Body of pancreas (tissue), 4 donors: ENCODE results near the gene CENPQ. TPM values are rescaled to one million over a fixed set of nuclear protein-coding genes. Genes with fewer than 3 reads are reported as not detected.
A peak's percentile ranks its signal among the peaks of the same experiment; 100 is the strongest.

Experiments
- ATAC-seq: fragments of 150-250 bp; one replicate; pipeline ENCODE4 v1.9.1; 2016
- DNase-seq, 4 donors: peaks; one replicate each; pipeline ENCODE4 v3.0.0-alpha.2; 2019
- H3K27ac ChIP-seq, 4 donors: fragments of 200-600 bp; sonication (generic); 1 replicate in 3 of 4; 2 replicates in 1 of 4; pipeline versions ENCODE4 v1.5.1 to v1.6.1; 2016 to 2019; ENCODE audit warnings: mild to moderate bottlenecking in 1 of 4, mixed read lengths in 1 of 4, moderate library complexity in 1 of 4
- H3K27me3 ChIP-seq, 2 donors: fragments of 200-600 bp; sonication (generic); one replicate each; pipeline ENCODE4 v1.6.0; 2016; ENCODE audit warnings: mild to moderate bottlenecking in 1 of 2
- H3K36me3 ChIP-seq, 2 donors: fragments of 200-600 bp; sonication (generic); replicated peaks in 1 of 2; 2 replicates each; pipeline ENCODE4 v1.5.1; 2016; ENCODE audit warnings: low read depth in 2 of 2; ENCODE audit not compliant: insufficient read depth in 1 of 2
- H3K4me1 ChIP-seq: fragments of 200-600 bp; sonication (generic); one replicate; pipeline ENCODE4 v1.6.0; 2016
- H3K4me3 ChIP-seq, 2 donors: fragments of 200-600 bp; sonication (generic); 1 replicate in 1 of 2; 2 replicates in 1 of 2; pipeline ENCODE4 v1.5.1; 2016 to 2019
- H3K9me3 ChIP-seq, 3 donors: fragments of 200-600 bp; sonication (generic); 1 replicate in 2 of 3; 2 replicates in 1 of 3; pipeline ENCODE4 v1.5.1; 2016
- POLR2A ChIP-seq, 3 donors: fragments of 450-650 bp; IDR thresholded peaks; one replicate each; pipeline ENCODE4 v1.6.1; 2016; ENCODE audit warnings: antibody characterized with exemption in 3 of 3, mild to moderate bottlenecking in 2 of 3
- WGBS, 2 donors: methylation state at CpG; one replicate each; pipeline ENCODE4 v1.1.5; 2017; 5-methylcytosine and 5-hydroxymethylcytosine counted together
- intact Hi-C: fragments of 100-400 bp; cut with DNase I; formaldehyde crosslinking; loops from one replicate; pipeline ENCODE4 v1.15.1; 2023
- total RNA-seq, 2 donors: library from RNA; depleted of rRNA; stranded (reverse); fragments of >200 nt; gene quantifications; one replicate each; pipeline ENCODE4 v1.1.0, GENCODE V29; 2016
- TF ChIP-seq, protein P1 (sequence below), 7 experiments: fragments of 450-650 bp in 4 of 7; fragments of 200-600 bp in 3 of 7; sonication (generic) in 3 of 7; IDR thresholded peaks; one replicate each; pipeline ENCODE4 v1.5.1; 2016 to 2019; ENCODE audit warnings: antibody characterized with exemption in 7 of 7

CENPQ gene
- total RNA-seq, 2 donors from 2014 or later: 0.66 to 1.8 TPM

DNA sequence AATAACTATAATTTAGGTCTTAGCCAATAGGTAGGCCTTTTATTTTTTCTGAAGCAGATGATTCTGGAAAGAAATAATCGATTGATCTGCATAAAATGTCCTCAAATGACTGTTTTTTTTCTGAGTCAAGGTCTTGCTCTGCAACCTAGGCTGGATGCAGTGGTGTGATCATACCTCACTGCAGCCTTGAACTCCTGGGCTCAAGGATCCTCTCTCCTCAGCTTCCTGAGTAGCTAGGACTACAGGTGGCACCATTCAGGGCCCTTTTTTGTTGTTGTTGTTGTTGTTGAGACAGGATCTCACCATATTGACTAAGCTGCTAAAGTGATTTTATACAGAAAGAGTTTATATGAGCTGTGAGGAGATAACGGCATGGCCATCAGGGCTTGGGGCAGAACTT, 54.7 kb downstream of the CENPQ start:
- WGBS, 2 donors: 93% methylated on average over 2 of the region's 2 CpGs
- peaks cover 24% of the 10 kb centered on the region for H3K4me1 ChIP-seq
- intact Hi-C loops: no loop called here
- no peaks in the 10 kb centered on the region for H3K27me3 ChIP-seq
- no peaks in the 10 kb centered on the region for H3K9me3 ChIP-seq
- H3K27ac ChIP-seq: no peak overlapping the region
- no peak for DNase-seq
- no peaks in the 10 kb centered on the region for H3K36me3 ChIP-seq
- no peak for ATAC-seq
- no peak overlapping the region for H3K4me3 ChIP-seq
- no peak for TF ChIP-seq POLR2A (IDR thresholded peaks at IDR 0.05)
- TF ChIP-seq, protein P1, sequence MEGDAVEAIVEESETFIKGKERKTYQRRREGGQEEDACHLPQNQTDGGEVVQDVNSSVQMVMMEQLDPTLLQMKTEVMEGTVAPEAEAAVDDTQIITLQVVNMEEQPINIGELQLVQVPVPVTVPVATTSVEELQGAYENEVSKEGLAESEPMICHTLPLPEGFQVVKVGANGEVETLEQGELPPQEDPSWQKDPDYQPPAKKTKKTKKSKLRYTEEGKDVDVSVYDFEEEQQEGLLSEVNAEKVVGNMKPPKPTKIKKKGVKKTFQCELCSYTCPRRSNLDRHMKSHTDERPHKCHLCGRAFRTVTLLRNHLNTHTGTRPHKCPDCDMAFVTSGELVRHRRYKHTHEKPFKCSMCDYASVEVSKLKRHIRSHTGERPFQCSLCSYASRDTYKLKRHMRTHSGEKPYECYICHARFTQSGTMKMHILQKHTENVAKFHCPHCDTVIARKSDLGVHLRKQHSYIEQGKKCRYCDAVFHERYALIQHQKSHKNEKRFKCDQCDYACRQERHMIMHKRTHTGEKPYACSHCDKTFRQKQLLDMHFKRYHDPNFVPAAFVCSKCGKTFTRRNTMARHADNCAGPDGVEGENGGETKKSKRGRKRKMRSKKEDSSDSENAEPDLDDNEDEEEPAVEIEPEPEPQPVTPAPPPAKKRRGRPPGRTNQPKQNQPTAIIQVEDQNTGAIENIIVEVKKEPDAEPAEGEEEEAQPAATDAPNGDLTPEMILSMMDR (IDR thresholded peaks at IDR 0.05): no peak

DNA sequence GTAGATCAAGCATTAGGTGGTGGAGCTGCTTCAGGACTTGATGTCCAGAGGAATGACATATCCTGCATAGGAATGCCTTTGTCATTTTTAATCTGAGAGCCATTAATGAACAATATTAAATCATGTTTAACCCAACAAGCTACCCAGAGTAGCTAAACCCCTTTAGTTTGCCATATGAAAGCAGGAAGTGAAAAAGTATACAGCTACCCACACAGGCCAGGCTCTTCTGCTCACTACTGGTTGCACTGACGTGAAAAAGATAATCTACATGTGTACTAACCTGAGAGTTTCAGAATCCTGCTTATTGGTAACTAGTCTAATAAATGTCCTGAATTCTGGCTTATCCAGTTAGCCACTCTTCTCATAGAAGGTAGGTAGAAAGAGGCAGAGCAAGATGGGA, 56.5 kb downstream of the CENPQ start:
- ATAC-seq: no peak
- H3K4me3 ChIP-seq: no peak overlapping the region

DNA sequence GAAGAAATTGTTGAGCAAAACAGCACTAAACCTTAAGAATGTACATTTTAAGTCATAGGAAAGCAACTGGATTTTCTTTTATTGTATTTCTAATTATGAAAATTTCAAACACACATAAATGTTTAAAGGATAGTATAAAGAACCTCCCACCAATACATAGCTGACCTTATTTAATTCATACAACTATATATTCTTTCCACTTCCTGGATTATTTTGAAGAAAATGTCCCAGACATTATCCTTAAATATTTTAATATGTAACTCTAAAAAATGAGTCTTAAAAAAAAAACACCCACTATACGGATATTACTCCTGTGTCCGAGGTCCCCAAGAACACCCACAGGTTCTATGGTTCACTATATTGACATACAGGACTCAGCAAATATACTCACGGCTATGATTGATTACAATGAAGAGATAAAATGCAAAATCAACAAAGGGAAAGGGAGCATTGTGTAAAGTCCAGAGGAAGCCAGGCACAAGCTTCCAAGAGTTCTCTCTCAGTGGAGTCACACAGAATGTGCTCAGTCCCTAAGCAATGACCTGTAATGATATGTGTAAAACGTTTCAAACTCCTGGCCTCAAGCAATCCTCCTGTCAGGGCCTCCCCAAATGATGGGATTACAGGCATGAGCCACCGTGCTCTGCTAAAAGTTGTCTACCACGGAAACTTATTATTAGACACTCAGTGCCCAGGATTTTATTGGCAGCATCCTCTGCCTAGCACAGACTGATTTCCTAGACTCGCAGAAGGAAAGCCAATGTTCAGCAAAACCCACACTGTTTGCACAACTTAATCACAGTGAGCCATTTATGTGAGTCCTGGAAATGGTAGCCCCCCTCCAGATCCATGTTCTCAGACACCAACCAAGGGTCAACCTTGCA, 59.8 kb downstream of the CENPQ start:
- H3K27me3 ChIP-seq: no peaks in the 10 kb centered on the region
- H3K27ac ChIP-seq: peak overlapping the region; percentile 39 to 72 (median 50)
- WGBS, 2 donors: 27 to 30% methylated on average over 7 of the region's 7 CpGs
- no peak for TF ChIP-seq POLR2A (IDR thresholded peaks at IDR 0.05)
- TF ChIP-seq, protein P1 (IDR thresholded peaks at IDR 0.05): no peak
- peak; percentile 23 to 54 (median 38) for DNase-seq
- no peak overlapping the region for H3K4me3 ChIP-seq
- ATAC-seq: peak; percentile 90
- H3K4me1 ChIP-seq: peaks cover 36% of the 10 kb centered on the region
- H3K36me3 ChIP-seq: no peaks in the 10 kb centered on the region
- intact Hi-C loops: no loop called here
- no peaks in the 10 kb centered on the region for H3K9me3 ChIP-seq

More for the DNA sequence above, 56.5 kb downstream of the CENPQ start:
- Histone ChIP-seq H3K27me3 (no peaks in the 10 kb centered on the region), H3K27ac (no peak overlapping the region), H3K9me3 (no peaks in the 10 kb centered on the region), H3K4me1 (peaks cover 31% of the 10 kb centered on the region), H3K36me3 (no peaks in the 10 kb centered on the region)
- no peak for TF ChIP-seq POLR2A (IDR thresholded peaks at IDR 0.05)
- TF ChIP-seq, protein P1 (IDR thresholded peaks at IDR 0.05): no peak
- intact Hi-C loops: no loop called here
- 76 to 79% methylated on average over 1 of the region's 1 CpG for WGBS, 2 donors
- no peak for DNase-seq

DNA sequence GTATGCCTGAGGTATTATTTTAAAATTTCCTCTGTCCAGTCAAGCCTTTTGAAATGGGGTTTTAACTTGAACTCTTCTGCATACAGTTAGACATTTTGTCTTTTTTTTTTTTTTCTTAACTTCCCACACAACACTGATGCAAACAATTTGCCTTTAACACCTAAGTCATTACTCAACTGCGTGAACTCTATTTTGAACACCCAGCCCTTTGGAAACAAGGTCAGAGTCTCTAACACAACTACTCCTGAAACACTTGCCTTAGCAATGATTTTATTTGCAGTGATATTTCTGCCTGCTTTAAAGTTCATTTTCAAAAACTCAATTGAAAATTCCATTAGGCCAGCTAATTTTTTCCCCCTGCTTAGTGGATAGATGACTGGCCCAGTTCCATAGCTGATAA, 60.7 kb downstream of the CENPQ start:
- ATAC-seq (no peak), DNase-seq (no peak)
- WGBS, 2 donors: 52 to 61% methylated on average over 1 of the region's 1 CpG
- Histone ChIP-seq H3K27me3 (no peaks in the 10 kb centered on the region), H3K9me3 (no peaks in the 10 kb centered on the region), H3K4me3 (no peak overlapping the region), H3K4me1 (peaks cover 36% of the 10 kb centered on the region), H3K27ac (peak overlapping the region in 1 of 4 donors; percentile 72), H3K36me3 (no peaks in the 10 kb centered on the region)
- no peak for TF ChIP-seq POLR2A (IDR thresholded peaks at IDR 0.05)
- TF ChIP-seq, protein P1 (IDR thresholded peaks at IDR 0.05): no peak
- intact Hi-C loops: no loop called here
